D721Med (cell line): ENCODE results near the gene PPP4R1.

Source experiments
- DNase-seq: peaks from one replicate; pipeline ENCODE4 v3.0.0; 2011; ENCODE audit warnings: low spot score; ENCODE audit not compliant: insufficient read length
- FAIRE-seq: peaks from 2 replicates; lab custom pipeline; 2011; peaks lifted over from hg19 to GRCh38; lab: Jason Lieb, UNC
- TF ChIP-seq, protein P1 (sequence below): IDR thresholded peaks from 2 replicates; pipeline ENCODE4 v1.5.1; 2012; ENCODE audit warnings: mild to moderate bottlenecking, control low read depth; ENCODE audit not compliant: insufficient read depth; ENCODE audit errors: missing control alignments

The PPP4R1 gene

DNA sequence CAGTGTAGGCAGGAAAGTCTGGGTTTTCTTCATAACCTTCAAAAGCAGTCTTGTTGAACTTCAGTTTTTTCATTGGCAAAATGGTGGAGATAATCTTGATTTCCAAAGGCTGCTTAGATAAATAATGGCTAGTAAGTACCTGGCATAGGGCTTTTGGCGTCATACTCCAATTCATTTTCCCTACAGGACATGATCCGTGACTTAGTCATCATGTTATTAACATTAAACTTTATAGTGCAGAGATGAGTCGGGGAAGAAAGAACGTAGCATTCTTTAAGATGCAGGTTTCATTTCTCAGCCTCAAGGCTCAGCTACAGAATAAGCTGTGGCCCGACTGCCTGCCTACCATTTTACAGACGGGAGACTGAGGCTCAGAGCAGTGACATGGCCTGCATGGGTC is 75.1 kb downstream of the PPP4R1 start:
- no peak for FAIRE-seq
- no peak for DNase-seq

DNA sequence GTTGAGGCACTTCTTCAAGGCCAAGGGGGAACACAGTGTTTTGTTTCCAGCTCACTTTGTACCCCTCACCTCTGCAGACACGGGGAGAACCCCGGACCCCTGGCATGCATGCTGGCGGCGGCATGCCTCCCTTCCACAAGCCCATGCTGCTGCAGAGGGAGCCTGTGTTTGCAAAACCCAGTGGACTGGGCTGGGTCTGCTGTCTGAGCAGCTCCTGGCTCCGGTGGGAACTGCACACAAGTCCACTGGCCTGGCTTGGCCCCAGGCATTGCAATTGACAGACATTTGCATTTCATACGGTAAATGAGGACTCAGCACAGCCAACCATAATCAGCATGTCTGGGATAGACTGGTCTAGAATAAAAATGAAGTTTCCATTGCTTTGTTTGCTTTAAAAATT is 76.7 kb downstream of the PPP4R1 start:
- no peak for DNase-seq
- no peak for FAIRE-seq
- TF ChIP-seq, protein P1, sequence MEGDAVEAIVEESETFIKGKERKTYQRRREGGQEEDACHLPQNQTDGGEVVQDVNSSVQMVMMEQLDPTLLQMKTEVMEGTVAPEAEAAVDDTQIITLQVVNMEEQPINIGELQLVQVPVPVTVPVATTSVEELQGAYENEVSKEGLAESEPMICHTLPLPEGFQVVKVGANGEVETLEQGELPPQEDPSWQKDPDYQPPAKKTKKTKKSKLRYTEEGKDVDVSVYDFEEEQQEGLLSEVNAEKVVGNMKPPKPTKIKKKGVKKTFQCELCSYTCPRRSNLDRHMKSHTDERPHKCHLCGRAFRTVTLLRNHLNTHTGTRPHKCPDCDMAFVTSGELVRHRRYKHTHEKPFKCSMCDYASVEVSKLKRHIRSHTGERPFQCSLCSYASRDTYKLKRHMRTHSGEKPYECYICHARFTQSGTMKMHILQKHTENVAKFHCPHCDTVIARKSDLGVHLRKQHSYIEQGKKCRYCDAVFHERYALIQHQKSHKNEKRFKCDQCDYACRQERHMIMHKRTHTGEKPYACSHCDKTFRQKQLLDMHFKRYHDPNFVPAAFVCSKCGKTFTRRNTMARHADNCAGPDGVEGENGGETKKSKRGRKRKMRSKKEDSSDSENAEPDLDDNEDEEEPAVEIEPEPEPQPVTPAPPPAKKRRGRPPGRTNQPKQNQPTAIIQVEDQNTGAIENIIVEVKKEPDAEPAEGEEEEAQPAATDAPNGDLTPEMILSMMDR: no peak

More for the DNA sequence above, 75.1 kb downstream of the PPP4R1 start:
- TF ChIP-seq, protein P1: no peak

DNA sequence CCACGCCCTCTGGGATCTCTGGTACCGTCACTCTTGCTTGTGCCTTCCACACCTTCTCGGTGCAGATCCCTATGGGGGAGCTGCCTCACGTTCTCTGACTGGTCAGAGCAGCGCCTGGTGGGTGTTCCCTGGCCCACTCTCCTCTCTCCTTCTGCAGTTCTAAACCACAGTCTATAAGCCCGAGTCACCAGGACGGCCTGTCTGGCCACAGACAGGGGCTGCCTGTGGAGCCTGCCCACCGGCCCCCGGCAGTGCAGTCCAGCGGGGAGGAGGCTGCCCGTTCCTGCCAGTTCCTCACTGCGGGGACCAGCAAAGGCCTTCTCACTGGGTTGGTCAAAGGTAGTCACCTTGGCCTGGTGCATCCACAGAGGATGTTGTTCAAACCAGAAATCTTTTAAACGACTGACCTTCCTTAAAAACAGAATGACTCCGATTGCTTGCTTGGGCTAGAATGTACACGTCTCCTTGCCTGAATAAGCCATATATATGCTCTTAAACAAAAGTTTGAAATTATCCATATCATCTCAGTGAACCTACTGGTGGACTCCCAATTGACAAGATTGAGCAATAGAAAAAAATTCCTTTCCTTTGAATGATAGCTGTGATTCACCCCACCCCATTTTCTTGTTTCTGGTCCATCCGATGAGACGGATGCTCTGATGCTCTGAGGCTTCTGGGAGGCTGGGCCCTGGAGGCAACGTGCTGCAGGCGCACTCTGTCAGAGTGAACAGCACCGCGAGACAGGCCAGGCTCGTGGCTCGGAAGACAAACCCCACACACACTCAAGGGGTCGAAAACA is 77.8 kb downstream of the PPP4R1 start:
- DNase-seq (no peak), FAIRE-seq (no peak)
- TF ChIP-seq, protein P1: no peak

DNA sequence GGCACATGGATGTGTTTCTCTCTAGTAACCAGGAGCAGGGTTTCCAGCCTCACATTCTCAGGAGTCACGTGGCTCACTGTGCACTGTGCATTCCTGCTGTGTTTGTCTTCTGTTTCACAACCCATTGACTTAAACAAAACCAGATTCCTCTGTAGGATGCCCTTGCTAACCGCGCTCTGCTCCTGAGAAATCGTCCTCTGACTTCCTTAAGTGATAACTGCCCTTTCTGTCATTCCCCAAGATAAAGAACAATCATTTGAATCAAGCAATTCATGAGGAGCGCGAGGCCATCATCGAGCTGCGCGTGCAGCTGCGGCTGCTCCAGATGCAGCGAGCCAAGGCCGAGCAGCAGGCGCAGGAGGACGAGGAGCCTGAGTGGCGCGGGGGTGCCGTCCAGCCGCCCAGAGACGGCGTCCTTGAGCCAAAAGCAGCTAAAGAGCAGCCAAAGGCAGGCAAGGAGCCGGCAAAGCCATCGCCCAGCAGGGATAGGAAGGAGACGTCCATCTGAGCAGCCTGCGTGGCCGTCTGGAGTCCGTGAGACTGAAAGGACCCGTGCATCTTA is 78.8 kb downstream of the PPP4R1 start:
- DNase-seq (no peak), FAIRE-seq (no peak)
- TF ChIP-seq, protein P1: no peak

DNA sequence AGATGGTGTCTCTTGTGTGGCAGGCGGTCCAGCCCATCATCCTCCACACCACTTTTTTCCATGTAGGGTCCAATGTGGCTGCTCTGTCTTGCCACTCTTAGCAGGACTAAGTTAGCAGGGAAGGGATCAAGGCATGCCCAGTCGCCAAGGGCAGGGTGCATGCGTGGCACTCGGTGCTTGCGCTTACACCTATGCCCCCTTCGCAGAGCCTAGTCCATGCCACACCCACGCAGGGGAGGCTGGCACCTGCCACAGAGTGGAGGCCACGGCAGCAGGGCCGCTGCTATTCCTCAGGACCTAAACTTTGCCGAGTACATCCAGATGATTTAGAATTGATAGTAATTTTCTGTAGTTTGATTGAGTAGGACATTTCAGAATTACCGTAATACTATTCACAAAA is 79.5 kb downstream of the PPP4R1 start:
- TF ChIP-seq, protein P1: no peak
- FAIRE-seq: no peak
- no peak for DNase-seq

DNA sequence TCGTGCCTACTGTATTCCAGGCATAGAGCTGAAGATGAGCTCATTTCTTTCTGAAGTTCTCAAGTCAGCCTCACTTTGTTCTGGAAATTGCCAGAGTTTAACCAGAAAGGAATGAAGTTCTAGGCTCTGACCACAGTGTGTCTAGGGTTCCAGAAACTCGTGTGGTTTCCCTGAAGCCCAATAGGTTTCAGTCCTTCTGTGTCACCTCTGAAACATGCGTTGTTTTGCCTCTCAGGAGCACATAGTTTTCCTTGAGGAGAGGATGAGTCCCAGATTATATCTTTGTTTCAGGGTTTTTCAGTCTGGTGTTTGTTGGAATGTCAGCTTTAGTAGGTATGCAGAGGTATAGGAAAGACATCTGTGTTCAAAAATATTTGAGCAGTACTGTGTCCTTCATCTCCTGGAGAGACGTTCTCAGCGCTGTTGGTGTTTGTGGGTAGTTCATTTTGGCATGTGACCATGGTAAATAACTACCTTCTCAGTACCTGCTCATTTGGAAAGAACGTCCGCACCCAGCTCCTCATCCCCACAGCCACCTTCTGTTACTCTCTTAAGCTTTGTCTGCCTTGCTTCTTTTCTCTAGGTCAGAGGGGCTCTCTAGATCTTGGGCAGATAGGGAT is 82.5 kb downstream of the PPP4R1 start:
- DNase-seq: no peak
- FAIRE-seq: no peak

More for the DNA sequence above, 82.5 kb downstream of the PPP4R1 start:
- TF ChIP-seq, protein P1: no peak
